ENCODE data around the gene GLI2.

DNA sequence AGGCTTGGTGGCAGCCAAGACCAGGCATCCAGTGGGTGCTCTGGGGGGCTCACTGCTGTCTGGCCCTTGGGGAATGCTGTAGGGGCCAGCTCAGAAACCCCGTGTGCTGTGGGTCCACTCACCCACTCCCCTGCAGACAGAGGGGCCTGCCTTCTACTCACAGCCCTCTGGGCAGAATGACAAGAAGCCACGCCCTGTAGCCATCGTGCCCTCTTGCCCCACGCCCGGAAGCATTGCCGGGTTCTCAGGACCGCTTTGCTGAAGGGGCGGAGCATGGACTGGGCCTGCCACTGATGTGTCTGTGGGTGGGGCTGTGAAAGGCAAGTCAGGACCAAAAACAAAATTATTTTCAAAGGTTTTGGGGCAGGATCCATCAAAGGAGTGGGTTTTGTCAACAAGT lies 27.8 kb downstream of the GLI2 start:
- TF ChIP-seq, protein P1, sequence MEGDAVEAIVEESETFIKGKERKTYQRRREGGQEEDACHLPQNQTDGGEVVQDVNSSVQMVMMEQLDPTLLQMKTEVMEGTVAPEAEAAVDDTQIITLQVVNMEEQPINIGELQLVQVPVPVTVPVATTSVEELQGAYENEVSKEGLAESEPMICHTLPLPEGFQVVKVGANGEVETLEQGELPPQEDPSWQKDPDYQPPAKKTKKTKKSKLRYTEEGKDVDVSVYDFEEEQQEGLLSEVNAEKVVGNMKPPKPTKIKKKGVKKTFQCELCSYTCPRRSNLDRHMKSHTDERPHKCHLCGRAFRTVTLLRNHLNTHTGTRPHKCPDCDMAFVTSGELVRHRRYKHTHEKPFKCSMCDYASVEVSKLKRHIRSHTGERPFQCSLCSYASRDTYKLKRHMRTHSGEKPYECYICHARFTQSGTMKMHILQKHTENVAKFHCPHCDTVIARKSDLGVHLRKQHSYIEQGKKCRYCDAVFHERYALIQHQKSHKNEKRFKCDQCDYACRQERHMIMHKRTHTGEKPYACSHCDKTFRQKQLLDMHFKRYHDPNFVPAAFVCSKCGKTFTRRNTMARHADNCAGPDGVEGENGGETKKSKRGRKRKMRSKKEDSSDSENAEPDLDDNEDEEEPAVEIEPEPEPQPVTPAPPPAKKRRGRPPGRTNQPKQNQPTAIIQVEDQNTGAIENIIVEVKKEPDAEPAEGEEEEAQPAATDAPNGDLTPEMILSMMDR (IDR thresholded peaks at IDR 0.05; ENCODE audit: insufficient read depth, low read depth, low read length) = no peak
- no peak for TF ChIP-seq EZH2 (IDR thresholded peaks at IDR 0.05; ENCODE audit: insufficient read depth, low read length)

Measured in astrocyte (in vitro differentiated cells and primary cell).